Measurements from ENCODE around the gene ZNF415.
A peak's percentile ranks its signal among the peaks of the same experiment; 100 is the strongest.

Gene ZNF415

DNA sequence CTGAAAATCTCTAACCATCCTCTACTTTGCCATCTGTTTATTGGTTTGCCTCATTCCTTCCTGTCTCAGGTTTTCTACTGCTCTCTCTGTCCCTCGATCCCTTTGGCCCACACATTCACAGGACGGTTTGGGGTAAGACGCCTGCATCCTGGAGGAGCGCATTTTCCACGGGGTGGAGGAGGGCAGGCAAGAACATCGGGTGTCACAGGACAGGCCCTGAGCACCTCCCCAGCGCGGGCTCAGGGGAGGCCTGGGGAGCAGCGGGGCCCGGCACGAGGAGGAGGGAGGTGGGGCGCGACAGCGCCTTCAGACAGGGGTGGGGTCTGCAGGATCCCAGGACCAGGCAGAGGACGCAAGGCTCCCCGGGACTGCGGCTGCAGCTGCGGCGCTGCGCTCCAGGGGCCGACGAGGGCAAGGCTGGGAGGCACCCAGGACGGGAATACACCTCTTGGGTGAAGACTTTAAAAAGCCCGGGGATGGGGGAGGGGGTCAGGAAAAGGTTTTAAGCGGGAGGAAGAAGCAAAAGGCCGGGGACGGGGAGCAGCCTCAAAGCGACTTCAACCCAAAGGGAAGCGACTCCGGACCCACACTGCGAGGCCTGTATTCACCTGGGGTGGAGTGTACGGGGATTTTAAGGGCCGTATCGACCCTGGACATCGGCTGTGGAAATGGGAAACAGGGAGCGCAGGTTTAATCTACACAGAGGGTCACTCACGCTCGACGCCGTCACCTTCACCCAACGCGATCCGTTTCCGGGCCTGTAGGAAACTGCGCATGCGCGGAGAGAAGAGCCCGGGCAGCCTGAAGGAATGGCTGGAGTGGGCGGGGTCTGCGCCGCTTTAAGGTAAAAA, at the start of gene ZNF415:
Gene ZNF415 (minus strand): TSS at position 770 of the 851 bp plus-strand sequence. CDS start 10,234 bp downstream, outside the sequence.
- H3K4me1 ChIP-seq (ENCODE audit: insufficient read depth, low read length) = peaks cover 6% of the 10 kb centered on the region; the same call in 1 of the 2 replicates
- peaks cover 13% of the 10 kb centered on the region for H3K27me3 ChIP-seq (ENCODE audit: insufficient read depth, low read length)
- H3K4me3 ChIP-seq (ENCODE audit: low read length) = peak within 1 kb of the TSS; percentile 79
- peaks cover 1% of the 10 kb centered on the region; the same call in 1 of the 2 replicates for H3K9me3 ChIP-seq (ENCODE audit: insufficient read depth, low read depth, low read length)
- no peaks in the 10 kb centered on the region for H3K36me3 ChIP-seq (ENCODE audit: insufficient read depth, low read depth, low read length)
- H3K27ac ChIP-seq (ENCODE audit: low read length) = no peak within 1 kb of the TSS
- H3K9ac ChIP-seq (ENCODE audit: low read depth, low read length) = peak within 1 kb of the TSS; percentile 67

DNA sequence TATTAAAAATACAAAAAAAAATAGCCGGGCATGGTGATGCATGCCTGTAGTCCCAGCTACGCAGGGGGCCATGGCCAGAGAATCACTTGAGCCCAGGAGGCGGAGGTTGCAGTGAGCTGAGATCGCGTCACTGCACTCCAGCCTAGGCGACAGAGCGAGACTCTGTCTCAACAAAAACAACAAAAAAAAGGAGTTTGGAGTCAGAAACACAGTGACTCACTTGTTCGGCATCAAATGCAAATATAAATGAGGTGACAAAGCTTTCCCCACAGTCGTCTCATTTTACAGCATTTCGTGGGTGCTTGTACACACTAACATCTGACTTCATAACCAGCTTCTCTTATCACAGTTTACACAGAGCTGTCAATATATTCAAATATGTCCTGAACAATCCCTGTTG, 49.5 kb upstream of the ZNF415 start:
- Histone ChIP-seq H3K36me3 (ENCODE audit: insufficient read depth, low read depth, low read length) (peaks cover 5% of the 10 kb centered on the region; the same call in 1 of the 2 replicates), H3K27ac (ENCODE audit: low read length) (no peak overlapping the region), H3K4me3 (ENCODE audit: low read length) (no peak overlapping the region), H3K9ac (ENCODE audit: low read depth, low read length) (no peak overlapping the region), H3K4me1 (ENCODE audit: insufficient read depth, low read length) (no peaks in the 10 kb centered on the region), H3K9me3 (ENCODE audit: insufficient read depth, low read depth, low read length) (no peaks in the 10 kb centered on the region), H3K27me3 (ENCODE audit: insufficient read depth, low read length) (no peaks in the 10 kb centered on the region)

DNA sequence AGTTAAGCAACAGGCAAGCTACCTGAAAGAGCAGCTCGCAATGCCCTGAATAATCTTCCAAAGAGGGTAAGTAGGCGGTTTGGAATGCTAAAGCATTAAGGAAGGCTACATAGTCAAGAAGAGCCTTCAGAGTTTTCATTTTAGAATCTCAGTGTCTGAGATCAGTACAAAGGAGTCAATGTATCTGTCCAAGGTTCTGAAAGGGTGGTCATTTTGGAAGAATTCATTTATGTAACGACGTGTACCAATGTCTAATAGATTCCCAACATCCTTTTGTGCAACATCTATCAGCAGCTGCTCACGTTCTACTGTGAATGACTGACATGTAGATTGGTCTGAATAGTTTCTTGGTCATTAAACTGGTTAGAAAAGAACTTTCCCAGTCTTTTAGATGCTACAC, 45.3 kb upstream of the ZNF415 start:
- peaks cover 6% of the 10 kb centered on the region for H3K9me3 ChIP-seq (ENCODE audit: insufficient read depth, low read depth, low read length)
- no peak overlapping the region for H3K27ac ChIP-seq (ENCODE audit: low read length)
- H3K9ac ChIP-seq (ENCODE audit: low read depth, low read length) = no peak overlapping the region
- no peak overlapping the region for H3K4me3 ChIP-seq (ENCODE audit: low read length)
- peaks cover 5% of the 10 kb centered on the region; the same call in 1 of the 2 replicates for H3K36me3 ChIP-seq (ENCODE audit: insufficient read depth, low read depth, low read length)
- H3K27me3 ChIP-seq (ENCODE audit: insufficient read depth, low read length) = no peaks in the 10 kb centered on the region
- H3K4me1 ChIP-seq (ENCODE audit: insufficient read depth, low read length) = no peaks in the 10 kb centered on the region

DNA sequence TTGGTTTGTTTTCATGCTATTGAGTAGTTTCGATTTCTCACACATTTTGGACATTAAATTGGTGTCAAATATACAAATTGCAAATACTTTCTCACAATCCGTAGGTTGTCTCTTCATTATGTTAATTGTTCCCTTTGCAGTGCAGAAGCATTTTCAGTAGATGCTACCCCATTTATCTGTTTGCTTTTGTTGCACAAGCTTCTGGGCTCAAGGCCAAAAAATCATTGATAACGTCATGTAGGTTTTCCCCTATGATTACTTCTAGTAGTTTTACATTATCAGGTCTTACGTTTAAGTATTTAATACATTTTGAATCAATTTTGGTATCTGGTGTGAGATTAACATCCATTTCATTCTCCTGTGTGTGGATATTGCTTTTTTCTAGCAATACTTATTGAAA, 40.2 kb upstream of the ZNF415 start:
- H3K4me1 ChIP-seq (ENCODE audit: insufficient read depth, low read length) = no peaks in the 10 kb centered on the region
- peaks cover 12% of the 10 kb centered on the region for H3K9me3 ChIP-seq (ENCODE audit: insufficient read depth, low read depth, low read length)
- no peak overlapping the region for H3K27ac ChIP-seq (ENCODE audit: low read length)
- no peak overlapping the region for H3K4me3 ChIP-seq (ENCODE audit: low read length)
- no peaks in the 10 kb centered on the region for H3K36me3 ChIP-seq (ENCODE audit: insufficient read depth, low read depth, low read length)
- no peaks in the 10 kb centered on the region for H3K27me3 ChIP-seq (ENCODE audit: insufficient read depth, low read length)
- no peak overlapping the region for H3K9ac ChIP-seq (ENCODE audit: low read depth, low read length)

DNA sequence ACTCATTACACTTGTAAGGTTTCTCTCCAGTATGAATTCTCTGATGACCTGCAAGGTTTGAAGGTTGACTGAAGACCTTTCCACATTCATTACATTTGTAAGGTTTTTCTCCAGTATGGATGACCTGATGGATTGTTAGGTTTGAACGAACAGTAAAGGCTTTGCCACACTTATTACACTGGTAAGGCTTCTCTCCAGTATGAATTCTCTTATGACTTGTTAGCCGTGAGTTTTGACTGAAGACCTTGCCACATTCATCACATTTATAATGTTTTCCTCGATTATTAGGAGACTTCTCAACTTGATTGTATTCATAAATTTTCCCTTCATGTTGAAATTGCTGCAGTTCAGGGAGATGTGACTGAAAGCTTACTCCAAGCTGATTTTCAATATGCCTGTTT, 33.0 kb upstream of the ZNF415 start:
- H3K36me3 ChIP-seq (ENCODE audit: insufficient read depth, low read depth, low read length) = peaks cover 13% of the 10 kb centered on the region
- H3K9me3 ChIP-seq (ENCODE audit: insufficient read depth, low read depth, low read length) = peaks cover 39% of the 10 kb centered on the region
- 0 out of 2 replicates have a peak overlapping the region, but pooled peaks have one; percentile 5 for H3K4me3 ChIP-seq (ENCODE audit: low read length)
- no peaks in the 10 kb centered on the region for H3K4me1 ChIP-seq (ENCODE audit: insufficient read depth, low read length)
- no peak overlapping the region for H3K27ac ChIP-seq (ENCODE audit: low read length)
- H3K9ac ChIP-seq (ENCODE audit: low read depth, low read length) = no peak overlapping the region
- no peaks in the 10 kb centered on the region for H3K27me3 ChIP-seq (ENCODE audit: insufficient read depth, low read length)

DNA sequence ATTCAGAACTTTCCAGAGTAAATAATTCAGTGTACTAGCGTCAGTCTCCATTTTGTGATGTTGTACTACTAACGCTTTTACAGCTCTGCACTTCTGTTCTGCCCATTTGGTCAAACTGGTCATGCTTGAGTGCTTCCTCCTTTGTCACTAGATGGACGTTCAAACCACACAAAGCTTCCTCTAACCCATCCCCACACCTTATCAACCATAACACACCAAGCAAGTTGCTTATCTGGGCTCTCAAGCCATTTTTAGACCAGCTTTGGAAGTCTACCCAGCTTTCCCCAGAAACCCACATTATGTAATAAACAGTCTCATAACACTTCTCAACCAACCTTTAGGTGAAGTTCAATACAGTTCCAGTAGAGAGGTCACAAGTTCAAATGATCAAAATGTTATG, 28.4 kb upstream of the ZNF415 start:
- Histone ChIP-seq H3K4me1 (ENCODE audit: insufficient read depth, low read length) (no peaks in the 10 kb centered on the region; the same call in 1 of the 2 replicates), H3K9me3 (ENCODE audit: insufficient read depth, low read depth, low read length) (peaks cover 31% of the 10 kb centered on the region), H3K27me3 (ENCODE audit: insufficient read depth, low read length) (no peaks in the 10 kb centered on the region; the same call in 1 of the 2 replicates), H3K9ac (ENCODE audit: low read depth, low read length) (no peak overlapping the region), H3K27ac (ENCODE audit: low read length) (no peak overlapping the region), H3K36me3 (ENCODE audit: insufficient read depth, low read depth, low read length) (peaks cover 11% of the 10 kb centered on the region), H3K4me3 (ENCODE audit: low read length) (no peak overlapping the region)

DNA sequence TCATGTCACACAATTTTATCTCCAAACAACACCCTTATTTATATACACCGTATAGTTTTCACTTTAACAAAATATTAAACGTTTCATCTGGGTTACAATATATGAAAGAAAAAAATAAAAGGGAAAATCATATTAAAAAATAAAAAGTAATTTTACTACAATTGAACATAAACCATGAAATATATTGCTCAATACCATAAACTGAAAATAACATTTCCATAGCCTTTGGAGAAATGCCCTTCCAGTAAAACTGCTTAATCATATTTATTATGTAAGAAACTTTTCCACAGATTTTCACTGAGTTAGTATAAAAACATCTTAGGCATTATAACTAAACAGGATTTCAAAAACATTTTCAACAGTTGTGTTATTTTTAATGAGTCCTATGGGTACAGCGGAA, 27.6 kb upstream of the ZNF415 start:
- Histone ChIP-seq H3K9ac (ENCODE audit: low read depth, low read length) (no peak overlapping the region), H3K4me1 (ENCODE audit: insufficient read depth, low read length) (no peaks in the 10 kb centered on the region; the same call in 1 of the 2 replicates), H3K4me3 (ENCODE audit: low read length) (no peak overlapping the region), H3K27me3 (ENCODE audit: insufficient read depth, low read length) (no peaks in the 10 kb centered on the region; the same call in 1 of the 2 replicates), H3K27ac (ENCODE audit: low read length) (no peak overlapping the region), H3K36me3 (ENCODE audit: insufficient read depth, low read depth, low read length) (peaks cover 5% of the 10 kb centered on the region; the same call in 1 of the 2 replicates), H3K9me3 (ENCODE audit: insufficient read depth, low read depth, low read length) (peaks cover 23% of the 10 kb centered on the region)

DNA sequence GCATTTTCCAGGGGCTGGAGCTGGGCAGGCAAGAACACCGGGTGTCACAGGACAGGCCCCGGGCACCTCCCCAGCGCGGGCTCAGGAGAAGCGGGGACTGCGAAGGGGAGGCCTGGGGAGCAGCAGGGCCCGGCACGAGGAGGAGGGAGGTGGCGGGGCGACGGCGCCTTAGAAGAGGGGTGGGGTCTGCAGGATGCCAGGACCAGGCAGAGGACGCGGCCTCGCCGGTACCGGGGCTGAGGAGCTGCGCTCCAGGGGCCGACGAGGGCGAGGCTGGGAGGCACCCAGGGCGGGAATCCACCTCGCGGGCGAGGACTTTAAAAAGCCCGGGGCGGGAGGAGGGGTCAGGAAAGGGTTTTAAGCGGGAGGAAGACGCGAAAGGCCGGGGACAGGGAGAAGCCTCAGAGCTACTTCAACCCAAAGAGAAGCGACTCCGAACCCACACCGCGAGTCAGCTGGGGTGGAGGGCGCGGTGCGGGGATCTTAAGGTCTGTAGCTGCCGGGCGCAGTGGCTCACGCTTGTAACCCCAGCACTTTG, 25.5 kb upstream of the ZNF415 start:
- H3K9me3 ChIP-seq (ENCODE audit: insufficient read depth, low read depth, low read length) = peaks cover 4% of the 10 kb centered on the region; the same call in 1 of the 2 replicates
- H3K27me3 ChIP-seq (ENCODE audit: insufficient read depth, low read length) = no peaks in the 10 kb centered on the region; the same call in 1 of the 2 replicates
- peak overlapping the region; percentile 62 for H3K9ac ChIP-seq (ENCODE audit: low read depth, low read length)
- H3K36me3 ChIP-seq (ENCODE audit: insufficient read depth, low read depth, low read length) = 0 out of 2 replicates have a peak, but pooled peaks cover 2% of the 10 kb centered on the region
- no peaks in the 10 kb centered on the region; the same call in 1 of the 2 replicates for H3K4me1 ChIP-seq (ENCODE audit: insufficient read depth, low read length)
- peak overlapping the region; percentile 91 for H3K4me3 ChIP-seq (ENCODE audit: low read length)
- H3K27ac ChIP-seq (ENCODE audit: low read length) = no peak overlapping the region

DNA sequence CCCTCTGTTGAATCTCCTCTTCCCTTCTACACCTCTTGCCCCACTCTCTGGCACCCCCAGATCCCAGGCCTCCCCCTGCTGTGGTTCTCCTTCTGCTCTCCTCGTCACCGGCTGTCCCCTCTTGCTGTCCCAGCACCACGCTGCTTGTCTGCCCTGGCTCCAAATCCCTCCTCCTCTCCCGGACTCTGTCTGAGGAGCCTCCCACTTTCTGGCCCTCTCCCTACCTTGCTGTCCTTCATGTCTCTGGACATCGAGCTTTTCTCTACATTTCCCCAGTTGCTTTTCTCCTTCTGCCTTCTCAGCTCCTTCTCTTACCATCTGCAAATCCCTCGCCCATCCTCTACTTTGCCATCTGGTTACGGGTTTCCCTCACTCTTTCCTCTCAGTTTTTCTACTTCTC, 24.9 kb upstream of the ZNF415 start:
- Histone ChIP-seq H3K27ac (ENCODE audit: low read length) (no peak overlapping the region), H3K4me1 (ENCODE audit: insufficient read depth, low read length) (no peaks in the 10 kb centered on the region; the same call in 1 of the 2 replicates), H3K27me3 (ENCODE audit: insufficient read depth, low read length) (no peaks in the 10 kb centered on the region; the same call in 1 of the 2 replicates), H3K9ac (ENCODE audit: low read depth, low read length) (peak overlapping the region; percentile 62; the same call in 1 of the 2 replicates), H3K4me3 (ENCODE audit: low read length) (peak overlapping the region; percentile 91), H3K9me3 (ENCODE audit: insufficient read depth, low read depth, low read length) (peaks cover 3% of the 10 kb centered on the region; the same call in 1 of the 2 replicates), H3K36me3 (ENCODE audit: insufficient read depth, low read depth, low read length) (0 out of 2 replicates have a peak, but pooled peaks cover 3% of the 10 kb centered on the region)

DNA sequence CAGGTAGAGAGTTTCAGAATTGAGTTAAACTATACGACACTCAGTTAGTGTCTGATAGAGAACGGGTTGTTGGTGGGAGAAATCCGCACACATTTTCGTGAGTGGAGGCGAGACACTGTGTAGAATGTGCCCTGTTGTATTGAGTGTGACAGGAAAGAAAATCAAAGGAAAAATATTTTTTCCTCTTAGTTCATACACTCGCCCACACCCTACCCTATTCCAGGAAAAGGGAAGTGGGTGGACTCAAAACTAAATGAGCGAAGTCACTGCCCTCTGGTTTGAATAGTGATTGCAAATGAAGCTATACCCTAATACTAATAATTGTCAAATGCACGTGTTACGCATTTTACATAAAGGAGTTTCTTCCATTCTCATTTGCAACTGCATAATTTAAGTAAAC, 24.1 kb upstream of the ZNF415 start:
- Histone ChIP-seq H3K27ac (ENCODE audit: low read length) (no peak overlapping the region), H3K9ac (ENCODE audit: low read depth, low read length) (no peak overlapping the region), H3K27me3 (ENCODE audit: insufficient read depth, low read length) (no peaks in the 10 kb centered on the region; the same call in 1 of the 2 replicates), H3K9me3 (ENCODE audit: insufficient read depth, low read depth, low read length) (peaks cover 3% of the 10 kb centered on the region; the same call in 1 of the 2 replicates), H3K4me1 (ENCODE audit: insufficient read depth, low read length) (no peaks in the 10 kb centered on the region; the same call in 1 of the 2 replicates), H3K36me3 (ENCODE audit: insufficient read depth, low read depth, low read length) (0 out of 2 replicates have a peak, but pooled peaks cover 3% of the 10 kb centered on the region), H3K4me3 (ENCODE audit: low read length) (peak overlapping the region; percentile 91; the same call in 1 of the 2 replicates)

DNA sequence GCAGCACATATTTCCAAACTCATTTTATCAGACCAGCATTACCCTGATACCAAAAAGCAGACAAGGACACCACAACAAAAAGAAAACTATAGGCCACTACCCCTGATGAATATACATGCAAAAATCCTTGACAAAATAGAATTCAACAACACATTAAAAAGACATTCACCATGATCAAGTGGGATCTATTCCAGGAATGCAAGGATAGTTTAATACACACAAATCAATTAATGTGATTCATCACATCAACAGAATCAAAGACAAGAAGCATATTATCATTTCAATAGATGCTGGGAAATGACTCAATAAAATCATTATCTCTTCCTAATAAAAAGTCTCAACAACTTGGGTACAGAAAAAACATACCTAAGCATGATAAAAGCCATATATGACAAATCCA, 14.9 kb upstream of the ZNF415 start:
- Histone ChIP-seq H3K36me3 (ENCODE audit: insufficient read depth, low read depth, low read length) (peaks cover 69% of the 10 kb centered on the region), H3K27ac (ENCODE audit: low read length) (no peak overlapping the region), H3K9ac (ENCODE audit: low read depth, low read length) (no peak overlapping the region), H3K27me3 (ENCODE audit: insufficient read depth, low read length) (no peaks in the 10 kb centered on the region), H3K9me3 (ENCODE audit: insufficient read depth, low read depth, low read length) (peaks cover 50% of the 10 kb centered on the region), H3K4me3 (ENCODE audit: low read length) (no peak overlapping the region), H3K4me1 (ENCODE audit: insufficient read depth, low read length) (no peaks in the 10 kb centered on the region)

Measured in iPS-20b (cell line).